RWPE1 (cell line): Measurements from ENCODE around the gene CASKIN1.
"Not testable (repeated sequence)": the region's sequence is repeated elsewhere in the genome, so short reads cannot be mapped to it uniquely, and the experiment has no call there.

Source experiments
- CTCF ChIA-PET: fragments of 350-600 bp; sonication (Branson Sonifier 250); formaldehyde crosslinking; extraction: SDS; loops from one replicate; lab custom pipeline; 2021; lab: Yijun Ruan, JAX
- POLR2A ChIA-PET: fragments of 400-600 bp; formaldehyde crosslinking; extraction: SDS; loops from one replicate; lab custom pipeline; 2020; ENCODE audit warnings: antibody characterized with exemption; ENCODE audit not compliant: low non-redundant PET; lab: Yijun Ruan, JAX
- DNase-seq: peaks from one replicate; pipeline ENCODE4 v3.0.0; 2012; ENCODE audit warnings: low spot score
- H3K27ac ChIP-seq: fragments of 450-650 bp; 2 replicates; pipeline ENCODE4 v1.5.1; 2017
- TF ChIP-seq, protein P1 (sequence below): fragments of 450-650 bp; conservative IDR thresholded peaks from 2 replicates; pipeline ENCODE4 v1.5.1; 2017; ENCODE audit warnings: low read depth, mild to moderate bottlenecking

The CASKIN1 gene

GRCh38 chr16:2206780-2207433 is 10.5 kb upstream of the CASKIN1 start:
- no peak for DNase-seq
- TF ChIP-seq, protein P1, sequence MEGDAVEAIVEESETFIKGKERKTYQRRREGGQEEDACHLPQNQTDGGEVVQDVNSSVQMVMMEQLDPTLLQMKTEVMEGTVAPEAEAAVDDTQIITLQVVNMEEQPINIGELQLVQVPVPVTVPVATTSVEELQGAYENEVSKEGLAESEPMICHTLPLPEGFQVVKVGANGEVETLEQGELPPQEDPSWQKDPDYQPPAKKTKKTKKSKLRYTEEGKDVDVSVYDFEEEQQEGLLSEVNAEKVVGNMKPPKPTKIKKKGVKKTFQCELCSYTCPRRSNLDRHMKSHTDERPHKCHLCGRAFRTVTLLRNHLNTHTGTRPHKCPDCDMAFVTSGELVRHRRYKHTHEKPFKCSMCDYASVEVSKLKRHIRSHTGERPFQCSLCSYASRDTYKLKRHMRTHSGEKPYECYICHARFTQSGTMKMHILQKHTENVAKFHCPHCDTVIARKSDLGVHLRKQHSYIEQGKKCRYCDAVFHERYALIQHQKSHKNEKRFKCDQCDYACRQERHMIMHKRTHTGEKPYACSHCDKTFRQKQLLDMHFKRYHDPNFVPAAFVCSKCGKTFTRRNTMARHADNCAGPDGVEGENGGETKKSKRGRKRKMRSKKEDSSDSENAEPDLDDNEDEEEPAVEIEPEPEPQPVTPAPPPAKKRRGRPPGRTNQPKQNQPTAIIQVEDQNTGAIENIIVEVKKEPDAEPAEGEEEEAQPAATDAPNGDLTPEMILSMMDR = no peak
- POLR2A ChIA-PET = no interaction called here
- peak overlapping the region; percentile 93 for H3K27ac ChIP-seq
- CTCF ChIA-PET = interaction anchor here (0.5 to 1.4 kb wide), 4 partner anchors 12 to 203 kb away, joined by 3 to 5 read pairs (median 4); no protein-coding TSS in a partner anchor

DNA sequence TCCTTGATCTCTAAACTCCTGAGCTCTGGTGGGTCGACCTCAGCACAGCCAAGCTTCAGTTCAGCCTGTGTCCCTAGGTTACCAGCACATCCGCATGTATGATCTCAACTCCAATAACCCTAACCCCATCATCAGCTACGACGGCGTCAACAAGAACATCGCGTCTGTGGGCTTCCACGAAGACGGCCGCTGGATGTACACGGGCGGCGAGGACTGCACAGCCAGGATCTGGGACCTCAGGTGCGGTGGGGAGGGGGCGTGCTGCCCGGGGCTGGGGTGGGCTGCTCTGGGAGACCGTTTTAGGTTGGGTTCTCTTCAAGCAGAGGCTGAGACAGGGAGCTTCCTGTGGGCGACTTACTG is 10.0 kb upstream of the CASKIN1 start:
- ChIA-PET CTCF (interaction anchor here (0.7 to 1.4 kb wide), 3 partner anchors 11 to 202 kb away, joined by 3 to 5 read pairs (median 4); no protein-coding TSS in a partner anchor), POLR2A (no interaction called here)
- H3K27ac ChIP-seq = peak overlapping the region; percentile 93

DNA sequence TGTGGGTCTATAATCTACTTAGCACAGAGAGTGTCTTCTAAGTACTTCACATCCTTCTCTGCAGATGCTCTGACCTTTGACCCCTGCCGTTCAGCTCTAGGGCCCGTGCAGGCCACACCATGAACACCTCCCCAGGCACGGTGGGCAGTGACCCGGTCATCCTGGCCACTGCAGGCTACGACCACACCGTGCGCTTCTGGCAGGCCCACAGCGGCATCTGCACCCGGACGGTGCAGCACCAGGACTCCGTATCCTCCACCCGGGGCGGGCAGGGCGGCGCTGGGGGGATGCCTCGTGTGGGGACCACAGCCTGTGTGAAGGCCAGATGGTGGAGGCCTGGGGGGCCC is 9.5 kb upstream of the CASKIN1 start:
- TF ChIP-seq, protein P1 = no peak
- H3K27ac ChIP-seq = peak overlapping the region; percentile 93
- no peak for DNase-seq
- POLR2A ChIA-PET = interaction anchor here (0.6 to 0.8 kb wide), 3 partner anchors 79 to 221 kb away, joined by 3 read pairs; no protein-coding TSS in a partner anchor
- CTCF ChIA-PET = interaction anchor here (0.9 to 1.3 kb wide), 3 partner anchors 11 to 46 kb away, joined by 4 to 7 read pairs (median 5); no protein-coding TSS in a partner anchor

More for the DNA sequence above, 10.0 kb upstream of the CASKIN1 start:
- DNase-seq = no peak
- TF ChIP-seq, protein P1 = no peak

GRCh38 chr16:2205104-2205966 is 8.9 kb upstream of the CASKIN1 start, which contains the start of gene MLST8:
Gene MLST8 (plus strand): TSS chr16:2205454. CDS start chr16:2206086, 632 bp downstream.
- TF ChIP-seq, protein P1 = no peak
- POLR2A ChIA-PET = interaction anchor here (0.6 to 0.8 kb wide), 3 partner anchors 80 to 220 kb away, joined by 3 read pairs; no protein-coding TSS in a partner anchor
- CTCF ChIA-PET = interaction anchor here (0.9 to 1.3 kb wide), 3 partner anchors 10 to 47 kb away, joined by 4 to 7 read pairs (median 5); no protein-coding TSS in a partner anchor
- peak within 1 kb of the TSS; percentile 93 for H3K27ac ChIP-seq
- peak; percentile 91 for DNase-seq

- CTCF ChIA-PET = interaction anchor here (1.3 kb wide), 1 partner anchor 10 kb away, joined by 7 read pairs; no protein-coding TSS in a partner anchor
Observed at GRCh38 chr16:2204416-2205103, 8.2 kb upstream of the CASKIN1 start.

GRCh38 chr16:2203119-2203688 is 6.8 kb upstream of the CASKIN1 start:
- CTCF ChIA-PET = interaction anchor here (0.7 to 0.9 kb wide), 2 partner anchors 8 to 298 kb away, joined by 3 read pairs; no protein-coding TSS in a partner anchor
- POLR2A ChIA-PET, H3K27ac ChIP-seq, DNase-seq: not testable (repeated sequence)

More at GRCh38 chr16:2204416-2205103, 8.2 kb upstream of the CASKIN1 start:
- TF ChIP-seq, protein P1 = no peak
- POLR2A ChIA-PET = interaction anchor here (0.9 kb wide), 1 partner anchor 49 kb away, joined by 7 read pairs; the partner anchor contains the start of gene TRAF7
- DNase-seq = no peak
- peak overlapping the region; percentile 93 for H3K27ac ChIP-seq
